CD4-positive, alpha-beta T cell treated with Interleukin-17A for 1 hour (primary cell): ENCODE results near the gene ARNT2.
"Not testable (repeated sequence)": the region's sequence is repeated elsewhere in the genome, so short reads cannot be mapped to it uniquely, and the experiment has no call there.

ENCODE experiments used
- DNase-seq: peaks from one replicate; pipeline ENCODE4 v3.0.0-alpha.2; 2020

Gene ARNT2

GRCh38 chr15:80404057-80404760 lies at the start of gene ARNT2:
Gene ARNT2, plus strand, starts transcription at chr15:80404382. Its CDS starts 134 bp downstream, at chr15:80404516.
- DNase-seq, result no peak

DNA sequence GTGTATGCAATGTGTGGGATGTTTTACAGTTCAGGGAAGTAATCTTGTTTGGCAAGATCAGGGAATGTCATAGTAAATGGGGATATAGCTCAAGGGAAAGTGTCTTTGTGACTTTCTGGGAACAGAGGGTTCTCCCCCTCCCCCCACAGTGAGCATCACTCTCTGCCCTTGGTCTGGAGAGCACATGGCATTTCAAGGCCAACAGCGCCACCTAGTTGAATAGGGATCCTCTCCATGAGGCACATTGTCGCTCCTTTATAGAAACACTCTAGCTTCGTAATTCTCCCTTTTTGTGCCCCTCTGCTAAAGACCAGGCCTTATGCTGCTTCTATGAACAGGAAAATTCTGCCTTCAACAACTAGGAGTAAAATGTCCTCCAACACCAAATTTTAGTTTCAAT lies 37.1 kb upstream of the ARNT2 start:
- DNase-seq, result no peak

GRCh38 chr15:80367661-80368060 lies 36.5 kb upstream of the ARNT2 start:
- no peak for DNase-seq

- DNase-seq, result no peak
Measured at GRCh38 chr15:80371924-80372323, 32.3 kb upstream of the ARNT2 start.

DNA sequence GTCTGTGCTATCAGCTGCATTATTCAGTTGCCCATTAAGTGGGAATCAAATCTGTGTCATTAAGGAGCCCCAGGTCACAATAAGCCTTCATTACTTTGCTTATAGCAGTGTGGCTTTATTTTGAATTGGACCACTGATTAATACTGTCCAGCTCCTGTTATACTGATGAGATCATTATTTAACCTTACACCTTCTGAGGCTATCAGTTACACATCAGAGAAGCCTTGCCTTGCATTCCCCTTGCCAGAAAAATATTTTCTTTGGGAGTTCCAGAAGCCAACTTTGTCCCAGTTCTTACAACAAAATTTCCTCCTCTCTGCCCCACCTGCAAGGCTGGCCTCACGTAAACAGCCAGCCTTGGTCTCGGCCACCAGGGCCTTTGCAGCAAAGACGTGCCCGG lies 29.7 kb upstream of the ARNT2 start:
- DNase-seq, result no peak

DNA sequence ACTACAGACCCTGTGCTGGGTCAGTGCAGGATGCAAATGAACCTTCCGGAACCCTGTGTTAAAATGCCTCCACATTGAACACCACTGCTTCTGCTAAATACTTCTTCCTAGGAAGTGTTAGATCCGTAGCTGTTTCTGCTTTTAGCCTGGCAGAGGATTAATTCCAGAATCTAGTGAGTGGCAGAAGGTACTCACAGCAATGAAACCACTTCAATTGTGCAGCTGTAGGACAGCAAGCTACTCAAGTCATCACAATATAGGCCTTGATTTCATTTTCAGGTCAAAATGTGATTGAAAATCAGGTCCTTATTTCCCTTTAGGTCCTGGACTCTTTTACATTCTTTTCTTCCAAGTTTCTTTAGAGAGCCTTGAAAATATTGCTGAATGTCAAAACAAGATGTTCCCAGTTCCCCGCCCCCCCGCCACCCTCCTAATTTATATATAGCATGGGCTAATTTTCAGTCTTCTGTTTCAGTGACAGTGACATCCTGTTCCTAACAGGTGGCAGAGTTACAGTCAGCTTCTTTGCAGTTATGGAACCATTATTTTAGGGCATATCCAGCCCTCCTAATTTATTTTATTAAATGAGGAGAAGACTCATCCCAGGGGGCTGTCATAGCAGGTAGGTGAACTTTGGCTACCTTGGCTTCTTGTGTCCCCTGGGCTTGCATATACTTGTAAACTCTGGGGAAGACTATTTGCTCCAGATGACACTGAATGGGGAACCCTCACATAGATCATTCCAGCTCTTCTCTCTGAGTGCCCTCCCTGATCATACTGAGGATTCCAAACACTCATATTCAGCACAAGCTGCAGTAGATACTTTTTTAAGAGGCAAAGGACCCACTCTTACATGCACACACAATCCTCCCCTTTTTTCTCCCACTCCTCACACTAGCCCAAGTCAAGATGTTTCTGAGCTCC lies 28.0 kb upstream of the ARNT2 start:
- DNase-seq, result no peak

GRCh38 chr15:80379693-80380092 lies 24.5 kb upstream of the ARNT2 start:
- no peak for DNase-seq

DNA sequence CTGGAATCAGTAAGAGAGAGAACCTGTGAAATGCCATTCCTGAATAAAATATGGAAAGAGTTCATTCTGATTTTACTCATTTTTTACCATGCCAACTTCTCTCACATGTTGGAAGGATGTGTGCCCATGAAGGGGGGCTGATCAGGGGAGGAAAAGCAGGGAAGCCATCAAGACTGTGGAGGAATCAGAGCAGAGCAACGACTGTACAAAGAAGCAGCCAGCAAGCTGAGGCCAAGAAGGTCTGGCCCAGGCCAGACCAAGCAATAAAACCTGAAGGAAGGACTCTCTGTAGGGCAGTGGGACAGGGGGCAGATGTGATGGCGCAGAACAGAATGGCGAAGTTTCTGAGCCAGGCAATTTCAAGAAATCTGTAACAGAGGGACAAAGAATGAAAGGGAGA lies 24.0 kb upstream of the ARNT2 start:
- no peak for DNase-seq

DNA sequence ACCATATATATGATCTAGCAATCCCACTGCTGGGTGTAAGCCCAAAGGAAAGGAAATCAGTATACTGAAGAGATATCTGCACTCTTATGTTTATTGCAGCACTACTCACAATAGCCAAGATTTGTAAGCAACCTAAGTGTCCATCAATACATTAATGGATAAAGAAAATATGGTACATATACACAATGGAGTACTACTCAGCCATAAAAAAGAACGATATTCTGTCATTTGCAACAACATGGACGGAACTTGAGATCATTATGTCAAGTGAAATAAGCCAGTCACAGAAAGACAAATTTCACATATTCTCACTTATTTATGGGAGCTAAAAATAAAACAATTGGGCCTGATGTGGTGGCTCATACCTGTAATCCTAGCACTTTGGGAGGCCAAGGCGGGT lies 21.9 kb upstream of the ARNT2 start:
- DNase-seq, result no peak

DNA sequence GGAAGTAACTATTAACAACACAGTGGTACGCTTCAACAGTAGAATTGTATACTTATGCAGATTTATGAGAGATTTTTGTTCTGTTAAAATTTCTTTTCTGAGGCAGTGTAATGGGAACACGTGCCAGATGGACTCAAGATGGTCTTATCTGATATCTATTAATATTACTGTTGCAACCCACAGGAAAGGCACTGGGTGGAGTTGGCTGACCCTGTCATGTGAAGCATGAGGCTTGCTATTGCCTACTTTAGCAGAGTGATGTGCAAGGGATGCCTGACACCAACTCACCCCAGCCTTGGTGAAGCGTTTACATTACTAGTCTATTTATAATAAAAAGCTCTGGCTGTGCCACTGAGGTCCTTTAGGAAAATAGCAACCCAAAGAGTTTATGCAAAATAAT lies 19.8 kb upstream of the ARNT2 start:
- DNase-seq, result no peak

GRCh38 chr15:80386151-80386550 lies 18.0 kb upstream of the ARNT2 start:
- DNase-seq, result no peak

DNA sequence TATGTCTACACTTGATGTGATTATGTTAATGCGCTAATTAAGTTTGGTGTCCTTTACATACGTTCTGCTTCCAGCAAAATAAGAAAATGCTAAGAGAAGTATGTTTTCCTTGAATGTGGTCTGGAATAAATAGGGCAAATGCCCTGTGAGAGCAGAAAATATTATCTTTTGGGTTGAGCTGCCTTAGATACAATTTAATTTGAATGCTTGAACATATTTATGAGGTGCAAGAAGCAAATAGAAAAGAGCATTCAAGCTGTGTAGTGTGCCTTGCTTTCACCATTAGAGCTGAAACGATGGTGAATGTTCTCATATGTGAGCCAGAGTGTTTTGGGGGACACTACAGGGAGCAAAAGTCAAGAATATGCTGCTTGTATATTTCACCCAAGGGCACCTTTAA lies 15.9 kb upstream of the ARNT2 start:
- no peak for DNase-seq

DNA sequence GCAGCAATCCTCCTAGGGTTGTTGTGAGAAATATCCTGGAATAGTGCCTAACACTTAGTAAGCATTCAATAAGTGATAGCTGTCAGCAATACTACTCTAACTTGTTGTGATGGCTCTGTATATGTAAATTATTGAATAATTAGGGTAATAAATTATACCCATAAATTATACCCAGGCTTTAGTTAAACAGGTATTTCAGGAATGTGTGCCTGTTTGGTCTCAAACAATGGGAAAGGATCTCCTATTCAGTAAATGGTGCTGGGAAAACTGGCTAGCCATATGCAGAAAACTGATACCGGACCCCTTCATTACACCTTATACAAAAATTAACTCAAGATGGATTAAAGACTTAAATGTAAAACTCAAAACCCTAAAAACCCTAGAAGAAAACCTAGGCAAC lies 14.8 kb upstream of the ARNT2 start:
- DNase-seq, result no peak

DNA sequence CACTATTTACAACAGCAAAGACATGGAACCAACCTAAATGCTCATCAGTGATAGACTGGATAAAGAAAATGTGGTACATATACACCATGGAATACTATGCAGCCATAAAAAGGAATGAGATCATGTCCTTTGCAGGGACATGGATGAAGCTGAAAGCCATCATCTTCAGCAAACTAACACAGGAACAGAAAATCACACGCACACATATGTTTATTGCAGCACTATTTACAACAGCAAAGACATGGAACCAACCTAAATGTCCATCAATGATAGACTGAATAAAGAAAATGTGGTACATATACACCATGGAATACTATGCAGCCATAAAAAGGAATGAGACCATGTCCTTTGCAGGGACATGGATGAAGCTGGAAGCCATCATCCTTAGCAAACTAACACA lies 13.2 kb upstream of the ARNT2 start:
- not testable (repeated sequence) for DNase-seq

GRCh38 chr15:80395616-80396015 lies 8.6 kb upstream of the ARNT2 start:
- no peak for DNase-seq

DNA sequence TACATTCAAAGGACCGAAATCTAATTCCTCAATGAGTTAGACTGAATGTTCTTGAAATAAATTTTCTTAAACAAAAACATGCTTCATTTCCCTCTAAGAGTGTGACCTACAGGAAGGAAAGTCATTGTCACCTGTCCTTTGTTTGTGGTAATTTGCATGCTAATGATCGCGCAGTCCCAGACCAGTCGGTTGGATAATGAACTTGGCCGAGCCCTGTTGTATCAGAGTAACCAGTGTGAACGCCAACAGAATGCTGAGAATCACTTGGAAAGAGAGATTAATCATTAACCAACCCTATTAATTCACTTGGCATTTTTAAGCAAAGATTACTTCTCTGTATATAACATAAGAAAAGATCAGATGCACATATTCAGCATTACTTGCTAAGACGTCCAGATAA lies 8.1 kb upstream of the ARNT2 start:
- no peak for DNase-seq

GRCh38 chr15:80399508-80399907 lies 4.7 kb upstream of the ARNT2 start:
- no peak for DNase-seq

DNA sequence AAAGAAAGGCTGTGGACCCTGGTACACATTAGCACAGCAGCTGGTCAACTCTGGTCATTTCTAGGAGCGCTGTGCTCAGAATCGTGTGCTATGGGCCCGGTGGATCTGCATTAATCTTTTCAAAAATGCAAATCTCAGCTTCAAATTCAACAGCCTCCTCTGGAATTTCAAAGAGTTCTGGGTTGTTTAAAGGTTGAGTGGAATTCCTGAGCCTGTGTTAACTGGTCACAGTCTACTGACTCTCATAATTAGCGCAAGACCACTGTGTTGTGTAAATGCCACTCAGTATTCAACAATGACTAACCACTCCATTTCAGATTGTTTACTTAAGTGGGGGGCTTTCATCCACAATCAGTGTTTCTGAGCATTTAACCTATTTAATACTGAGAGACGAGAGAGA lies 2.7 kb upstream of the ARNT2 start:
- DNase-seq, result no peak

DNA sequence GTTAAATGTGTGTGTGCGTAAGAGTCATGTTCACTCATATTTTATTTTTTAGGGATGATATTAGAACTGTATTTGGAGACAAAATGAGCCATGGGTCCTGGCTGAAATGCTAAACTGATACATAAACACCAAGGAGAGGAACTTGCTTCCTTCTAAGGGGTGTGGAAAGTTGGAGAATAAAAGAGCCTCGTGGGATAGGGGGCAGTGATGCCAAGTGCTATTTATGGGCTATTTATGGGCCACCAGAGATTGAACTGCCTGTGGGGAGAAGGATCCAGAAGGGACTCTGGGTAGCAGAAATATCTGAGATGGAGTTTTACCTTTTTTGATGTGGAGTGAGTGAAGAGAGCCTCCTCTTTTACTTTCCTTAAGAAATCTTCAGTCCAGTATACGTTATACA lies 1.8 kb upstream of the ARNT2 start:
- no peak for DNase-seq

GRCh38 chr15:80403712-80404056 lies 498 bp upstream of the ARNT2 start:
- DNase-seq, result no peak

GRCh38 chr15:80404761-80405553 lies 775 bp downstream of the ARNT2 start:
- DNase-seq, result no peak

DNA sequence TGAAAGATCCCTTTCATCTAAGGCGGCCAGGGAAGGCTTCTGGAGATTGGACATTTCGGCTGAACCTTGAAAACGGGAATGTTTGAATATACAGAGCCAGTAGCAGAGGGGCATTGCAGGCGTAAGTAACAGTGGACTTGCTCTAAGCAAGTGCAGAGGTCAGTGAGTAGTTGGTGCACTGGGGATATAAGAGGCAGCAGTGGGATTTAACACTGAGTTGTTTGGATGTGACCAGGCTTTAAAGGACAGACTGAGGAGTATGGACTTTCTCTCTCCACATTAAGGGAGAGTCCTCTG lies 1.3 kb downstream of the ARNT2 start:
- no peak for DNase-seq

DNA sequence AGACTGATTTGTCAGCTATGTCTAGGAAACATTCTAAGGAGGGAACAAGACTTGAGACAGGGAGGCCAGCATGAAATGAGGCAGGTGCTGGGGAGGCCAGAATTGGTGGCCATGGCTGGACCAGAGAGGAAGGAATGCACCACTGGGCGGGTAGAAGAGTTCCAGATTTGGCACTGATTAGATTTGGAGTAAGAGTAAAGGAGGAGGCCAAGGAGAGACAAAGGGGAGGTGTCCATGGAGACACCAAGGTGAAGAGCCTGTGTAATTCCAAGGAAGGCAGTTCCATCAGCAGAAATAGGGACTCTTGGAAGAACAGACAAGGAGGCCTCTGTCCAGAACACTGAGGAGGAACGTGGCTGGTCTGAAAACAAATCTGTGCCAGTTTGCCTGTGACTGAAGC lies 1.8 kb downstream of the ARNT2 start:
- DNase-seq, result no peak

- DNase-seq, result no peak
Measured at GRCh38 chr15:80411788-80412288, 7.7 kb downstream of the ARNT2 start.
